HepG2 (cell line): ENCODE results near the gene CCDC9B. TPM values are rescaled to one million over a fixed set of nuclear protein-coding genes. Genes with fewer than 3 reads are reported as not detected.

Experiments used
- ATAC-seq: fragments of 200-7000 bp; cut with Tn5 transposase; 3 replicates; pipeline ENCODE4 v1.9.1; 2020; ENCODE audit warnings: mild to moderate bottlenecking, moderate library complexity
- BruUV-seq: library from RNA; stranded (reverse); fragments of 400-500 nt; replicated peaks from 2 replicates; lab custom pipeline; 2021; lab: Mats Ljungman, UMichigan
- CTCF ChIA-PET: fragments of 300-600 bp; formaldehyde crosslinking; extraction: SDS; loops from one replicate; lab custom pipeline; 2021; ENCODE audit warnings: low total read pairs, inconsistent platforms, low intra/inter-chr PET ratio; lab: Yijun Ruan, JAX
- POLR2A ChIA-PET: fragments of 350-600 bp; sonication (Branson Sonifier 250); formaldehyde crosslinking; loops from one replicate; lab custom pipeline; 2020; ENCODE audit warnings: antibody characterized with exemption, inconsistent platforms; lab: Yijun Ruan, JAX
- DNase-seq: peaks from one replicate; pipeline ENCODE4 v3.0.0-alpha.2; 2015; ENCODE audit warnings: low spot score
- FAIRE-seq: peaks from 3 replicates; lab custom pipeline; 2011; peaks lifted over from hg19 to GRCh38; lab: Jason Lieb, UNC
- H2AFZ ChIP-seq: one replicate; pipeline ENCODE4 v1.6.1; 2011; ENCODE audit warnings: low read length, inconsistent platforms
- H3K27ac ChIP-seq: fragments of 300-600 bp; 3 replicates; pipeline ENCODE4 v1.8.0; 2011; ENCODE audit warnings: mixed run types, mild to moderate bottlenecking, mixed read lengths, low read length, inconsistent platforms; ENCODE audit not compliant: insufficient read depth; ENCODE audit errors: extremely low read length
- H3K27me3 ChIP-seq, 2 experiments: fragments of 200-600 bp in 1 of 2; 2 replicates in 1 of 2; 3 replicates in 1 of 2; pipeline versions ENCODE4 v1.6.0 to v1.8.0; 2011; ENCODE audit warnings: low read length in 2 of 2, mild to moderate bottlenecking in 2 of 2, moderate library complexity in 2 of 2, inconsistent platforms in 1 of 2; ENCODE audit not compliant: insufficient read depth in 2 of 2, control insufficient read depth in 1 of 2
- H3K36me3 ChIP-seq, 2 experiments: fragments of 200-600 bp in 1 of 2; replicated peaks in 1 of 2; 2 replicates in 1 of 2; 3 replicates in 1 of 2; pipeline versions ENCODE4 v1.5.1 to v1.8.0; 2011; ENCODE audit warnings: low read length in 2 of 2, inconsistent platforms in 1 of 2; ENCODE audit not compliant: insufficient read depth in 2 of 2, control insufficient read depth in 1 of 2
- H3K4me1 ChIP-seq: 2 replicates; pipeline ENCODE4 v1.5.1; 2012; ENCODE audit warnings: low read length, inconsistent platforms; ENCODE audit not compliant: insufficient read depth
- H3K4me2 ChIP-seq: 2 replicates; pipeline ENCODE4 v1.6.0; 2011; ENCODE audit warnings: low read depth, low read length, inconsistent platforms
- H3K4me3 ChIP-seq, 3 experiments: fragments of 200-600 bp in 1 of 3; sonication (generic), shearing (Covaris generic) in 1 of 3; replicated peaks in 1 of 3; 2 replicates each; pipeline ENCODE4 v1.5.1; 2011 to 2016; ENCODE audit warnings: low read length in 3 of 3, inconsistent platforms in 2 of 3, low read depth in 2 of 3, mild to moderate bottlenecking in 2 of 3, control low read depth in 1 of 3, mixed read lengths in 1 of 3; ENCODE audit not compliant: insufficient read depth in 1 of 3
- H3K79me2 ChIP-seq: one replicate; pipeline ENCODE4 v1.6.1; 2011; ENCODE audit warnings: low read length, inconsistent platforms; ENCODE audit not compliant: insufficient read depth
- H3K9ac ChIP-seq: 2 replicates; pipeline ENCODE4 v1.6.0; 2011; ENCODE audit warnings: mild to moderate bottlenecking, low read depth, low read length, inconsistent platforms; ENCODE audit not compliant: insufficient read depth
- H3K9me3 ChIP-seq: 2 replicates; pipeline ENCODE4 v1.5.1; 2012; ENCODE audit warnings: mild to moderate bottlenecking, low read length
- H4K20me1 ChIP-seq: 2 replicates; pipeline ENCODE4 v1.6.0; 2011; ENCODE audit warnings: inconsistent platforms, mild to moderate bottlenecking, low read length, moderate library complexity; ENCODE audit not compliant: insufficient read depth
- MAF1 ChIP-seq: sonication (generic); formaldehyde crosslinking; IDR thresholded peaks from 2 replicates; pipeline ENCODE4 v1.5.0; 2020; ENCODE audit warnings: missing genetic modification reagents, borderline replicate concordance
- RXRB ChIP-seq: IDR thresholded peaks from 2 replicates; pipeline ENCODE4 v1.6.1; 2016; ENCODE audit warnings: borderline replicate concordance, missing genetic modification reagents, missing compliant biosample characterization
- ZFYVE20 ChIP-seq: sonication (generic); formaldehyde crosslinking; IDR thresholded peaks from 2 replicates; pipeline ENCODE4 v1.8.0; 2023; ENCODE audit warnings: low read depth, mild to moderate bottlenecking, moderate library complexity, missing genetic modification reagents, borderline replicate concordance
- ZNF20 ChIP-seq: sonication (generic); formaldehyde crosslinking; IDR thresholded peaks from 2 replicates; pipeline ENCODE4 v1.4.0; 2020; ENCODE audit warnings: mild to moderate bottlenecking, moderate library complexity, missing genetic modification reagents
- ZNF343 ChIP-seq: sonication (generic); formaldehyde crosslinking; IDR thresholded peaks from 2 replicates; pipeline ENCODE4 v1.4.0; 2020; ENCODE audit warnings: mild to moderate bottlenecking, missing genetic modification reagents
- ZNF670 ChIP-seq: sonication (generic); formaldehyde crosslinking; IDR thresholded peaks from 2 replicates; pipeline ENCODE4 v1.8.0; 2022; ENCODE audit warnings: mild to moderate bottlenecking, missing genetic modification reagents, borderline replicate concordance
- ZNF737 ChIP-seq: sonication (generic); formaldehyde crosslinking; IDR thresholded peaks from 2 replicates; pipeline ENCODE4 v1.5.0; 2020; ENCODE audit warnings: missing genetic modification reagents, mild to moderate bottlenecking, borderline replicate concordance
- WGBS: methylation state at CpG from one replicate; pipeline ENCODE4 v1.1.6; 2017; ENCODE audit warnings: low lambda C conversion rate; 5-methylcytosine and 5-hydroxymethylcytosine counted together
- in situ Hi-C: cut with HindIII; loops from 2 replicates; pipeline ENCODE4 v1.10.0; 2017; ENCODE audit warnings: low pct_unique_long_range_greater_than_20kb; ENCODE audit not compliant: extremely low pct_ligation_motif_present
- intact Hi-C: fragments of 100-400 bp; cut with micrococcal nuclease; formaldehyde crosslinking; loops from one replicate; pipeline ENCODE4 v1.10.0; 2022; ENCODE audit not compliant: unreplicated experiment
- polyA plus RNA-seq, 8 experiments: library from polyadenylated mRNA; depleted of rRNA in 3 of 8; stranded (reverse) in 7 of 8; unstranded in 1 of 8; fragments of >200 nt; fragmentation: Illumina TruSeq in 4 of 8; extraction: Trizol in 4 of 8; gene quantifications; 2 replicates each; pipeline versions ENCODE4 v1.2.1 to v1.2.3, GENCODE V29; 2011 to 2016; ENCODE audit warnings: low read depth in 4 of 8, missing spikeins in 1 of 8, mixed read lengths in 1 of 8; ENCODE audit not compliant: insufficient read depth in 1 of 8
- total RNA-seq, 5 experiments: library from RNA; depleted of rRNA; stranded (reverse); fragments of >200 nt; fragmentation: Illumina TruSeq; extraction: Trizol; gene quantifications; 2 replicates each; pipeline ENCODE4 v1.2.3, GENCODE V29; 2016; ENCODE audit warnings: low read depth in 1 of 5
- TF ChIP-seq, protein P1 (sequence below): sonication (generic); formaldehyde crosslinking; IDR thresholded peaks from 2 replicates; pipeline ENCODE4 v1.4.0; 2020; ENCODE audit warnings: missing genetic modification reagents, borderline replicate concordance
- TF ChIP-seq, protein P2 (sequence below): sonication (generic); formaldehyde crosslinking; IDR thresholded peaks from 2 replicates; pipeline ENCODE4 v1.8.1; 2022; ENCODE audit warnings: low read depth, mild to moderate bottlenecking, missing genetic modification reagents

Gene CCDC9B
- total and polyA plus RNA-seq, 2 of the 13 experiments (the other 11 are each of a cell fraction or from before 2014, with no cell fraction given): 0.98 to 1.6 TPM

DNA sequence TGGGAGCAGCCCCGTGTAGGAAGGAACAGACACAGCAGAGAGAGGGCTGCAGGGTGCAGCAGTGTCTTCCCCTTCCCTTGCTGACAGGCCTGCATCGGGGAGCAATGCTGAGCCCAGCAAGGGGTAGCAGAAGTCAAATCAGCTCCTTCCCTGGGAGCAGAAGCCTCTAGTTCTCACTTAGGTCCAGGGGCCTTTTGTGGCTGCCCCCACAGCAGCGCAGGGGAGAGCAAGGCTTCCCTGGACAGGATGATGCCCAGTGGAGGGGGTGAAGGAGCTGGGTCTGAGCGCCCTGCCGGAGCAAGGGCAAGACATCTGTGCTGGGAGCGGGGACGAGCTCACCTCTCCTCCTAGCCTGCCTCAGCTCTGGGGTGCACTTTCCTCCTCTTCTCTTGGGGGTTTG, 33.8 kb downstream of the CCDC9B start (continued):
- TF ChIP-seq, protein P1, sequence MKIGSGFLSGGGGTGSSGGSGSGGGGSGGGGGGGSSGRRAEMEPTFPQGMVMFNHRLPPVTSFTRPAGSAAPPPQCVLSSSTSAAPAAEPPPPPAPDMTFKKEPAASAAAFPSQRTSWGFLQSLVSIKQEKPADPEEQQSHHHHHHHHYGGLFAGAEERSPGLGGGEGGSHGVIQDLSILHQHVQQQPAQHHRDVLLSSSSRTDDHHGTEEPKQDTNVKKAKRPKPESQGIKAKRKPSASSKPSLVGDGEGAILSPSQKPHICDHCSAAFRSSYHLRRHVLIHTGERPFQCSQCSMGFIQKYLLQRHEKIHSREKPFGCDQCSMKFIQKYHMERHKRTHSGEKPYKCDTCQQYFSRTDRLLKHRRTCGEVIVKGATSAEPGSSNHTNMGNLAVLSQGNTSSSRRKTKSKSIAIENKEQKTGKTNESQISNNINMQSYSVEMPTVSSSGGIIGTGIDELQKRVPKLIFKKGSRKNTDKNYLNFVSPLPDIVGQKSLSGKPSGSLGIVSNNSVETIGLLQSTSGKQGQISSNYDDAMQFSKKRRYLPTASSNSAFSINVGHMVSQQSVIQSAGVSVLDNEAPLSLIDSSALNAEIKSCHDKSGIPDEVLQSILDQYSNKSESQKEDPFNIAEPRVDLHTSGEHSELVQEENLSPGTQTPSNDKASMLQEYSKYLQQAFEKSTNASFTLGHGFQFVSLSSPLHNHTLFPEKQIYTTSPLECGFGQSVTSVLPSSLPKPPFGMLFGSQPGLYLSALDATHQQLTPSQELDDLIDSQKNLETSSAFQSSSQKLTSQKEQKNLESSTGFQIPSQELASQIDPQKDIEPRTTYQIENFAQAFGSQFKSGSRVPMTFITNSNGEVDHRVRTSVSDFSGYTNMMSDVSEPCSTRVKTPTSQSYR (CRISPR knock-in tag): no peak
- TF ChIP-seq ZNF343 (CRISPR knock-in tag): no peak

DNA sequence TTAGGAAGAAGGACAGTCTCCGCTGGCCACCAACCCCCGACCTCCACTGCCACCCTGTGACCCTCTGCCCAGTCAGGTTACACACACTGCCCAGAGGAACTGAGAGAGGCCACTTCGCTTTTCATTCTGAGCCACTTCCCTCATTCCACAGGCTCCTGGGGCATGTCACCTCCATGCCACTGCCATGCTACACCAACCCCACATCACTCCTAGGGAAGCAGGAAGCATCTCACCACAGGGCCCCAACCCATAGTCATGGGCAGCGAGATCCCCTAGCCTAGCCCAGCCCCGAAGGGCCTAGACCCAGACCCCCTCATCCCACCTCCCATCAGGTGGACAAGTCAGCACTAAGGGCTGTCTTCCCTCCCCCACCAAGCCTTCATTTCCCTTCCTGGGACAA, 34.4 kb downstream of the CCDC9B start:
- H4K20me1 ChIP-seq: no peaks in the 10 kb centered on the region
- H3K4me3 ChIP-seq: no peak overlapping the region
- POLR2A ChIA-PET: no interaction called here
- no peak overlapping the region for H3K27ac ChIP-seq
- H3K9ac ChIP-seq: no peak overlapping the region
- no peak for TF ChIP-seq ZNF737
- TF ChIP-seq RXRB (CRISPR knock-in tag): no peak
- TF ChIP-seq, protein P2, sequence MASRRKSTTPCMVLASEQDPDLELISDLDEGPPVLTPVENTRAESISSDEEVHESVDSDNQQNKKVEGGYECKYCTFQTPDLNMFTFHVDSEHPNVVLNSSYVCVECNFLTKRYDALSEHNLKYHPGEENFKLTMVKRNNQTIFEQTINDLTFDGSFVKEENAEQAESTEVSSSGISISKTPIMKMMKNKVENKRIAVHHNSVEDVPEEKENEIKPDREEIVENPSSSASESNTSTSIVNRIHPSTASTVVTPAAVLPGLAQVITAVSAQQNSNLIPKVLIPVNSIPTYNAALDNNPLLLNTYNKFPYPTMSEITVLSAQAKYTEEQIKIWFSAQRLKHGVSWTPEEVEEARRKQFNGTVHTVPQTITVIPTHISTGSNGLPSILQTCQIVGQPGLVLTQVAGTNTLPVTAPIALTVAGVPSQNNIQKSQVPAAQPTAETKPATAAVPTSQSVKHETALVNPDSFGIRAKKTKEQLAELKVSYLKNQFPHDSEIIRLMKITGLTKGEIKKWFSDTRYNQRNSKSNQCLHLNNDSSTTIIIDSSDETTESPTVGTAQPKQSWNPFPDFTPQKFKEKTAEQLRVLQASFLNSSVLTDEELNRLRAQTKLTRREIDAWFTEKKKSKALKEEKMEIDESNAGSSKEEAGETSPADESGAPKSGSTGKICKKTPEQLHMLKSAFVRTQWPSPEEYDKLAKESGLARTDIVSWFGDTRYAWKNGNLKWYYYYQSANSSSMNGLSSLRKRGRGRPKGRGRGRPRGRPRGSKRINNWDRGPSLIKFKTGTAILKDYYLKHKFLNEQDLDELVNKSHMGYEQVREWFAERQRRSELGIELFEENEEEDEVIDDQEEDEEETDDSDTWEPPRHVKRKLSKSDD (CRISPR knock-in tag): no peak
- no peak for TF ChIP-seq MAF1
- no peak for TF ChIP-seq ZNF20
- no peak for TF ChIP-seq ZNF670 (CRISPR knock-in tag)
- TF ChIP-seq ZFYVE20: no peak
- DNase-seq: no peak
- H3K79me2 ChIP-seq: no peaks in the 10 kb centered on the region
- no peaks in the 10 kb centered on the region for H3K9me3 ChIP-seq
- H2AFZ ChIP-seq: no peak overlapping the region
- intact Hi-C loops: no loop called here
- BruUV-seq: no TSS peak
- no peak for FAIRE-seq
- H3K27me3 ChIP-seq: peaks cover 7 to 63% of the 10 kb centered on the region in 2 experiments
- CTCF ChIA-PET: no interaction called here
- ATAC-seq: no peak
- H3K4me2 ChIP-seq: no peak overlapping the region
- H3K4me1 ChIP-seq: no peaks in the 10 kb centered on the region
- 14% methylated on average over 5 of the region's 5 CpGs for WGBS
- in situ Hi-C loops: no loop called here
- H3K36me3 ChIP-seq: no peaks in the 10 kb centered on the region
